ENCODE measurements around the gene CAPN3.

DNA sequence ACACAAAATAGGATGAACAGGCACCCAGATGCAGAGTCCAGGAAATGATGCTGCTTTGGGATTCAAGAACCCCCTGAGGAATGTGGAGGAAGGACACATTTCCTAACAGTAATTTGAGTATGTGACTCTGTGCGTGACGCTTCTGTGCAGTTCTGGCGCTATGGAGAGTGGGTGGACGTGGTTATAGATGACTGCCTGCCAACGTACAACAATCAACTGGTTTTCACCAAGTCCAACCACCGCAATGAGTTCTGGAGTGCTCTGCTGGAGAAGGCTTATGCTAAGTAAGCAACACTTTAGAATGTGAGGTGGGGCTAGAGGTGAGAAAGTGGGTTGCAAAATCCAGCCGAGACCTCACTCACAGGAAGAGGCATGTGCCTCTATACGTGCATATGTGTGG is 28.3 kb downstream of the CAPN3 start:
- no peak for TF ChIP-seq POLR2A (IDR thresholded peaks at IDR 0.05; ENCODE audit: low read length)
- no peak for TF ChIP-seq GATA1 (IDR thresholded peaks at IDR 0.05; ENCODE audit: low read depth, low read length)
